ENCODE results near the gene ID4. TPM values are rescaled to one million over a fixed set of nuclear protein-coding genes. Genes with fewer than 3 reads are reported as not detected.

The ID4 gene
- total RNA-seq, 2 donors from 2014 or later: 63.6 to 69.1 TPM

- DNase-seq (ENCODE audit: low spot score): no peak
- H3K36me3 ChIP-seq: no peaks in the 10 kb centered on the region
- no peaks in the 10 kb centered on the region for H3K9me3 ChIP-seq
- 58% methylated on average over 4 of the region's 4 CpGs for WGBS
- intact Hi-C loops (cut with DNase I): loop anchor here (10.0 kb wide), 3 partner anchors 197 to 1263 kb away; no protein-coding TSS in a partner anchor
- no peaks in the 10 kb centered on the region for H3K27me3 ChIP-seq (replicated peaks; ENCODE audit: insufficient read depth)
- H3K4me3 ChIP-seq: no peak overlapping the region
- H3K4me1 ChIP-seq (replicated peaks): no peaks in the 10 kb centered on the region
- TF ChIP-seq CTCF (IDR thresholded peaks at IDR 0.05) (no peak), POLR2A (IDR thresholded peaks at IDR 0.05) (no peak), POLR2AphosphoS5 (IDR thresholded peaks at IDR 0.05) (no peak)
- H3K27ac ChIP-seq: no peak overlapping the region
Measured at GRCh38 chr6:19857703-19858102, 20.5 kb downstream of the ID4 start.

GRCh38 chr6:19860235-19860877, 23.2 kb downstream of the ID4 start:
- peak; percentile 63 for TF ChIP-seq POLR2AphosphoS5 (IDR thresholded peaks at IDR 0.05)
- no peak for TF ChIP-seq POLR2A (IDR thresholded peaks at IDR 0.05)
- DNase-seq (ENCODE audit: low spot score): peak; percentile 50
- Histone ChIP-seq H3K36me3 (no peaks in the 10 kb centered on the region), H3K9me3 (no peaks in the 10 kb centered on the region), H3K27me3 (replicated peaks; ENCODE audit: insufficient read depth) (no peaks in the 10 kb centered on the region), H3K27ac (no peak overlapping the region), H3K4me1 (replicated peaks) (no peaks in the 10 kb centered on the region), H3K4me3 (no peak overlapping the region)
- intact Hi-C loops (cut with DNase I): no loop called here
- WGBS: 28% methylated on average over 4 of the region's 4 CpGs

- H3K27me3 ChIP-seq (replicated peaks; ENCODE audit: insufficient read depth): no peaks in the 10 kb centered on the region
- WGBS: 59% methylated on average over 3 of the region's 3 CpGs
- intact Hi-C loops (cut with DNase I): no loop called here
- TF ChIP-seq POLR2A (IDR thresholded peaks at IDR 0.05): no peak
- H3K4me3 ChIP-seq: no peak overlapping the region
- H3K9me3 ChIP-seq: no peaks in the 10 kb centered on the region
- H3K36me3 ChIP-seq: no peaks in the 10 kb centered on the region
- H3K27ac ChIP-seq: no peak overlapping the region
- H3K4me1 ChIP-seq (replicated peaks): no peaks in the 10 kb centered on the region
- no peak for DNase-seq (ENCODE audit: low spot score)
Measured at GRCh38 chr6:19864285-19864684, 27.1 kb downstream of the ID4 start.

GRCh38 chr6:19865178-19865577, 28.0 kb downstream of the ID4 start:
- DNase-seq (ENCODE audit: low spot score): no peak
- Histone ChIP-seq H3K36me3 (no peaks in the 10 kb centered on the region), H3K9me3 (no peaks in the 10 kb centered on the region), H3K4me1 (replicated peaks) (no peaks in the 10 kb centered on the region), H3K4me3 (no peak overlapping the region), H3K27ac (no peak overlapping the region), H3K27me3 (replicated peaks; ENCODE audit: insufficient read depth) (no peaks in the 10 kb centered on the region)
- TF ChIP-seq CTCF (IDR thresholded peaks at IDR 0.05) (no peak), POLR2A (IDR thresholded peaks at IDR 0.05) (no peak), POLR2AphosphoS5 (IDR thresholded peaks at IDR 0.05) (no peak)
- WGBS: 28% methylated on average over 1 of the region's 1 CpG
- intact Hi-C loops (cut with DNase I): no loop called here

- WGBS: 37% methylated on average over 18 of the region's 18 CpGs
- H3K9me3 ChIP-seq: no peaks in the 10 kb centered on the region
- DNase-seq (ENCODE audit: low spot score): no peak
- no peak overlapping the region for H3K27ac ChIP-seq
- no peaks in the 10 kb centered on the region for H3K27me3 ChIP-seq (replicated peaks; ENCODE audit: insufficient read depth)
- intact Hi-C loops (cut with DNase I): no loop called here
- H3K36me3 ChIP-seq: no peaks in the 10 kb centered on the region
- TF ChIP-seq POLR2A (IDR thresholded peaks at IDR 0.05): no peak
- no peaks in the 10 kb centered on the region for H3K4me1 ChIP-seq (replicated peaks)
- no peak overlapping the region for H3K4me3 ChIP-seq
Measured at GRCh38 chr6:19866173-19866984, 29.2 kb downstream of the ID4 start.

GRCh38 chr6:19866985-19867627, 29.9 kb downstream of the ID4 start:
- Histone ChIP-seq H3K27ac (no peak overlapping the region), H3K36me3 (no peaks in the 10 kb centered on the region), H3K4me3 (no peak overlapping the region), H3K4me1 (replicated peaks) (no peaks in the 10 kb centered on the region), H3K27me3 (replicated peaks; ENCODE audit: insufficient read depth) (no peaks in the 10 kb centered on the region), H3K9me3 (no peaks in the 10 kb centered on the region)
- WGBS: 25% methylated on average over 5 of the region's 5 CpGs
- peak; percentile 9 for DNase-seq (ENCODE audit: low spot score)
- intact Hi-C loops (cut with DNase I): no loop called here
- TF ChIP-seq POLR2AphosphoS5 (IDR thresholded peaks at IDR 0.05): peak; percentile 39
- no peak for TF ChIP-seq CTCF (IDR thresholded peaks at IDR 0.05)
- no peak for TF ChIP-seq POLR2A (IDR thresholded peaks at IDR 0.05)

Data from prostate gland (tissue), 2 donors.